HUES48 (cell line): ENCODE results near the gene RMND5B.
A peak's percentile ranks its signal among the peaks of the same experiment; 100 is the strongest.

Experiments used
- H3K27ac ChIP-seq: one replicate; pipeline ENCODE4 v1.7.0; 2013; ENCODE audit warnings: low read depth, low read length, inconsistent platforms
- H3K27me3 ChIP-seq: 2 replicates; pipeline ENCODE4 v1.6.1; 2013; ENCODE audit warnings: mild to moderate bottlenecking, low read length; ENCODE audit not compliant: control insufficient read depth, insufficient read depth
- H3K36me3 ChIP-seq: 2 replicates; pipeline ENCODE4 v1.6.1; 2013; ENCODE audit warnings: low read length; ENCODE audit not compliant: control insufficient read depth, insufficient read depth
- H3K4me1 ChIP-seq: 2 replicates; pipeline ENCODE4 v1.6.1; 2013; ENCODE audit warnings: mild to moderate bottlenecking, low read length; ENCODE audit not compliant: control insufficient read depth, insufficient read depth
- H3K4me3 ChIP-seq: 2 replicates; pipeline ENCODE4 v1.5.1; 2013; ENCODE audit warnings: mild to moderate bottlenecking, low read depth, low read length
- H3K9ac ChIP-seq: 2 replicates; pipeline ENCODE4 v1.6.1; 2013; ENCODE audit warnings: mild to moderate bottlenecking, low read depth, low read length, moderate library complexity
- H3K9me3 ChIP-seq: 2 replicates; pipeline ENCODE4 v1.6.1; 2013; ENCODE audit warnings: low read length; ENCODE audit not compliant: control insufficient read depth, insufficient read depth

Gene RMND5B

GRCh38 chr5:178104492-178104891 is 26.3 kb upstream of the RMND5B start:
- H3K9ac ChIP-seq, result no peak overlapping the region
- H3K9me3 ChIP-seq, result no peaks in the 10 kb centered on the region
- H3K36me3 ChIP-seq, result no peaks in the 10 kb centered on the region
- no peak overlapping the region for H3K4me3 ChIP-seq
- H3K27ac ChIP-seq, result no peak overlapping the region
- no peaks in the 10 kb centered on the region for H3K27me3 ChIP-seq
- H3K4me1 ChIP-seq, result no peaks in the 10 kb centered on the region; the same call in 1 of the 2 replicates

GRCh38 chr5:178106086-178106485 is 24.7 kb upstream of the RMND5B start:
- Histone ChIP-seq H3K9ac (no peak overlapping the region), H3K27ac (no peak overlapping the region), H3K4me3 (no peak overlapping the region), H3K4me1 (no peaks in the 10 kb centered on the region; the same call in 1 of the 2 replicates), H3K36me3 (no peaks in the 10 kb centered on the region), H3K9me3 (no peaks in the 10 kb centered on the region), H3K27me3 (no peaks in the 10 kb centered on the region)

DNA sequence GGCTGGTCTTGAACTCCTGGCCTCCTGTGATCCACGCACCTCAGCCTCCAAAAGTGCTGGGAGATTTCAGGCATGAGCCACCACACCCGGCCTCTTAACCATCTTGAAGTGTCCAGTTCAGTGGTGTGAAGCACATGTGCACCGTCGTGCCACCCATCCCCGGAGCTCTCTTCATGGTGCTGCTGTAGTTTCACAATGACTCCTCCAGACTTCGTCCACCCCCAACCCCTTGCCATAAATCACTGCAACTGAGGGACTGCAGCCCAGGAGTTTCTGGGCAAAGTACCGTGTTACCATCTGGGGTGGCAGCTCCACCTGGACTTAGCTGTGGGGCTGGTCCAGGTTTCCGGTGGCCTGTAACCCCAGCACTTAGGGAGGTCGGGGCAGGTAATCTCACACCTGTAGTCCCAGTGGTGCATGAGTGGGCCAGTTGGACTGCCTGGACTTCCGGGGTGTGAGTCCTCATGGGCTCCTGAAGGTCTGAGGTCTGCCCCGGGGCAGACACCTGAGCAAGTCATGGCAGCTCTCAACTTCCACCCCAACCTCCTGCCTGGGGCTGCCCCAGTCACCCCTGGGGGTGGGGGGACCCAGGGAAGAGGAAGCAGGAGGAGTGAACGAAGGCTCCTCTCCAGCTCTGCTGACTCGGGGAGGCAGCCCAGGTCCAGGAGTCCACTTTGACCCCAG is 24.1 kb upstream of the RMND5B start:
- Histone ChIP-seq H3K4me1 (no peaks in the 10 kb centered on the region; the same call in 1 of the 2 replicates), H3K36me3 (no peaks in the 10 kb centered on the region), H3K27me3 (no peaks in the 10 kb centered on the region), H3K4me3 (no peak overlapping the region), H3K9me3 (no peaks in the 10 kb centered on the region), H3K9ac (no peak overlapping the region), H3K27ac (no peak overlapping the region)

GRCh38 chr5:178107756-178108310 is 23.0 kb upstream of the RMND5B start:
- H3K4me1 ChIP-seq, result no peaks in the 10 kb centered on the region; the same call in 1 of the 2 replicates
- no peaks in the 10 kb centered on the region for H3K36me3 ChIP-seq
- H3K4me3 ChIP-seq, result no peak overlapping the region
- H3K27ac ChIP-seq, result no peak overlapping the region
- H3K27me3 ChIP-seq, result no peaks in the 10 kb centered on the region
- no peaks in the 10 kb centered on the region for H3K9me3 ChIP-seq
- no peak overlapping the region for H3K9ac ChIP-seq

GRCh38 chr5:178108446-178108845 is 22.4 kb upstream of the RMND5B start:
- Histone ChIP-seq H3K9me3 (no peaks in the 10 kb centered on the region), H3K4me3 (no peak overlapping the region), H3K4me1 (no peaks in the 10 kb centered on the region; the same call in 1 of the 2 replicates), H3K27ac (no peak overlapping the region), H3K27me3 (no peaks in the 10 kb centered on the region), H3K36me3 (no peaks in the 10 kb centered on the region), H3K9ac (no peak overlapping the region)

GRCh38 chr5:178108966-178109365 is 21.8 kb upstream of the RMND5B start:
- no peak overlapping the region for H3K9ac ChIP-seq
- H3K4me3 ChIP-seq, result no peak overlapping the region
- H3K27ac ChIP-seq, result no peak overlapping the region
- H3K36me3 ChIP-seq, result no peaks in the 10 kb centered on the region
- H3K4me1 ChIP-seq, result no peaks in the 10 kb centered on the region; the same call in 1 of the 2 replicates
- H3K9me3 ChIP-seq, result no peaks in the 10 kb centered on the region
- no peaks in the 10 kb centered on the region for H3K27me3 ChIP-seq

DNA sequence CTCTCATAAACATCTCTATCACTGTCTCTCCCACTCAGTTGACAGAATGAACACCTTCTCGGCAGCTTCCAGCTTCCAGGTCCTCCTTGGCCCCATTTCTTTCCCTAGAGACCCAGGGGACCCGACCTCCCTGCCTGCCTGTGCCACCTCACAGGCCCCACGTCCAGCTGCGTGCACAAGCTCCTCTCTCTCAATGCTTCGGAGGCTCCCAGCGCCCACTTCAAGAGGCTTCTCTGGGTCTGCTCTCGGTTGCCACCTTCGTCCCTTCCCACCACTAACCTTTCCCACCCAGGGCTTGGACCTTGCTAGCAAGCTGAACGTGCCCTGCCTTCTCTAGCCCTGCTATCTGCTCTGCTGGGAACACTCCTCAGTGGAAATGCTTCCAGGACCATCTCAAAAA is 20.3 kb upstream of the RMND5B start:
- no peaks in the 10 kb centered on the region for H3K36me3 ChIP-seq
- no peaks in the 10 kb centered on the region for H3K9me3 ChIP-seq
- no peak overlapping the region for H3K27ac ChIP-seq
- H3K4me1 ChIP-seq, result peaks cover 9% of the 10 kb centered on the region
- H3K9ac ChIP-seq, result no peak overlapping the region
- H3K4me3 ChIP-seq, result no peak overlapping the region
- no peaks in the 10 kb centered on the region for H3K27me3 ChIP-seq

- Histone ChIP-seq H3K27me3 (no peaks in the 10 kb centered on the region), H3K36me3 (no peaks in the 10 kb centered on the region), H3K4me1 (peaks cover 21% of the 10 kb centered on the region), H3K9ac (no peak overlapping the region), H3K27ac (no peak overlapping the region), H3K9me3 (no peaks in the 10 kb centered on the region), H3K4me3 (no peak overlapping the region)
Measured at GRCh38 chr5:178111925-178112324, 18.9 kb upstream of the RMND5B start.

DNA sequence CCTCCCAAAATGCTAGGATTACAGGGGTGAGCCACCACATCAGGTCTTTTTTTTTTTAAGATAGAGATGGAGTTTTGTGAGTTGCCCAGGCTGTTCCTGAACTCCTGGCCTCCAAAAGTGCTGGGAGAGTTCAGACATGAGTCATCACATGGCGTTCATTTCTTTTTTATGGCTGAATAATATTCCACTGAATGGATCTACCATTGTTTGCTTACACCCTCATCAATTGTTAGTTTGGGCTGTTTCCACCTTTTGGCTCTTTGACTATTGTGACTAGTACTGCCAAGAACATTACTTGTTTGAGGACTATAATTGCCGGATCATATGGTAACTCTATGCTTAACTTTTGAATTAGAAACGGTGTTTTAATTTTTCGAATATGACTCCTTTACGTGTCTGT is 18.3 kb upstream of the RMND5B start:
- Histone ChIP-seq H3K36me3 (no peaks in the 10 kb centered on the region), H3K9ac (no peak overlapping the region), H3K27ac (peak overlapping the region; percentile 92), H3K27me3 (no peaks in the 10 kb centered on the region), H3K4me1 (peaks cover 26% of the 10 kb centered on the region), H3K9me3 (no peaks in the 10 kb centered on the region), H3K4me3 (peak overlapping the region; percentile 97)

DNA sequence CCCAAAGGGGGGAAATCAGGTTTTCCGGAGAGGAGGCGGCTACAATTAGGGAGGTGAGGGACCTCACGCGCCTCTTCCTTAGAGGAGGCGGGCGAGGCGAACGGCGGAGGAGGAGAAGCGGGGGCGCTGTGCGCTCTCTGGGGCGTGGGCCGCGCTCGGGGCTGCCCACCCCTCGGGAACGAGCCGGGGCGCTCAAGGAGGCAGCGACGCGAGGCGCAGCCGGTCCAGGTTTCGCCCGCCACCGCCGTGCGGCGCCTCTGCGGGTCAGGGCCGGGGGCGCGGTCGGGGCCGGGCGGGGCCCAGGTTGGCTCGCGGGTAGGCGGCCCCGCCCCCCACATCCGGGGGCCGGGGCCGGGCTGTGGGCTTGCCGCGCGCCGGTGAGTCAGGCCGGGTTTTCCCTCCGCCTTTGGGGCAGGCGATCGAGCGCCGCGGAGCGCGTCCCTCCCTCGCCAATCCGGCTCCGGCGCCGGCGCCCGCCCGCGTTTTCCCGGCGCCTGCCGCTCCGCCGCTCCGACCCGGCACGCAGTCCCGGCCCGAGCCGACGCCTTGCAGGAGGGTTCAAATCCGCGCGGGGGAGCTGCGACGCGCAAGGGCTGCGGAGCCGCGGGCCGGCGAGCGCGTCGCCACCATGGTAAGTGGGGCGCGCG is 17.6 kb upstream of the RMND5B start, which contains the start of gene N4BP3:
N4BP3 (plus strand) TSS at position 392 of the 647 bp plus-strand sequence. CDS start 6,052 bp downstream, outside the sequence.
- Histone ChIP-seq H3K4me3 (peak within 1 kb of the TSS; percentile 97), H3K27ac (peak within 1 kb of the TSS; percentile 92), H3K27me3 (no peaks in the 10 kb centered on the region), H3K9me3 (no peaks in the 10 kb centered on the region), H3K9ac (peak within 1 kb of the TSS; percentile 64), H3K4me1 (peaks cover 26% of the 10 kb centered on the region), H3K36me3 (no peaks in the 10 kb centered on the region)

GRCh38 chr5:178113841-178114324 is 16.9 kb upstream of the RMND5B start:
- Histone ChIP-seq H3K4me3 (peak overlapping the region; percentile 97), H3K36me3 (no peaks in the 10 kb centered on the region), H3K9ac (peak overlapping the region; percentile 64), H3K27me3 (no peaks in the 10 kb centered on the region), H3K27ac (peak overlapping the region; percentile 92), H3K4me1 (peaks cover 26% of the 10 kb centered on the region), H3K9me3 (no peaks in the 10 kb centered on the region)
